Spleen (tissue), 13 donors: Measurements from ENCODE around the gene BTN1A1. TPM values are rescaled to one million over a fixed set of nuclear protein-coding genes. Genes with fewer than 3 reads are reported as not detected.
A peak's percentile ranks its signal among the peaks of the same experiment; 100 is the strongest.

Source experiments
- DNase-seq: peaks from one replicate; pipeline ENCODE4 v3.0.0-alpha.2; 2020
- H3K27ac ChIP-seq, 8 donors: fragments of 200-600 bp; sonication (generic) in 7 of 8; 1 replicate in 4 of 8; 2 replicates in 4 of 8; pipeline versions ENCODE4 v1.5.0 to v1.8.0; 2016 to 2021; ENCODE audit warnings: inconsistent platforms in 4 of 8, mild to moderate bottlenecking in 4 of 8, moderate library complexity in 1 of 8
- H3K27me3 ChIP-seq, 7 donors: fragments of 200-600 bp; sonication (generic) in 6 of 7; replicated peaks in 1 of 7; 1 replicate in 4 of 7; 2 replicates in 3 of 7; pipeline versions ENCODE4 v1.5.0 to v1.8.0; 2016 to 2021; ENCODE audit warnings: inconsistent platforms in 3 of 7, mild to moderate bottlenecking in 1 of 7
- H3K36me3 ChIP-seq, 6 donors: fragments of 200-600 bp; sonication (generic) in 5 of 6; 1 replicate in 4 of 6; 2 replicates in 2 of 6; pipeline versions ENCODE4 v1.5.0 to v1.8.0; 2016 to 2021; ENCODE audit warnings: inconsistent platforms in 2 of 6
- H3K4me1 ChIP-seq, 6 donors: fragments of 200-600 bp; sonication (generic) in 5 of 6; 1 replicate in 3 of 6; 2 replicates in 3 of 6; pipeline versions ENCODE4 v1.5.0 to v1.8.0; 2016 to 2021; ENCODE audit warnings: inconsistent platforms in 3 of 6
- H3K4me3 ChIP-seq, 8 donors: fragments of 200-600 bp; sonication (generic) in 7 of 8; 1 replicate in 4 of 8; 2 replicates in 4 of 8; pipeline versions ENCODE4 v1.5.0 to v1.8.0; 2016 to 2021; ENCODE audit warnings: inconsistent platforms in 4 of 8, mild to moderate bottlenecking in 4 of 8, moderate library complexity in 2 of 8
- H3K9me3 ChIP-seq, 8 donors: fragments of 200-600 bp; sonication (generic) in 7 of 8; 1 replicate in 4 of 8; 2 replicates in 4 of 8; pipeline versions ENCODE4 v1.5.0 to v1.8.0; 2016 to 2021; ENCODE audit warnings: inconsistent platforms in 4 of 8
- POLR2A ChIP-seq, 3 donors: fragments of 450-650 bp; IDR thresholded peaks; one replicate each; pipeline ENCODE4 v1.5.1; 2017; ENCODE audit warnings: antibody characterized with exemption in 3 of 3, mild to moderate bottlenecking in 1 of 3
- POLR2AphosphoS5 ChIP-seq, 3 donors: sonication (generic); formaldehyde crosslinking; IDR thresholded peaks; one replicate each; pipeline ENCODE4 v1.5.1; 2017; ENCODE audit warnings: antibody characterized with exemption in 3 of 3
- WGBS, 5 donors: extraction: QIAGEN DNeasy Blood & Tissue Kit in 3 of 5; methylation state at CpG; one replicate each; pipeline versions ENCODE4 v1.1.5 to v1.1.7; 2013 to 2018; 5-methylcytosine and 5-hydroxymethylcytosine counted together
- intact Hi-C: fragments of 100-400 bp; cut with DNase I; formaldehyde crosslinking; loops from one replicate; pipeline ENCODE4 v1.15.0; 2023; ENCODE audit warnings: low total_unique reads
- long read RNA-seq, 2 donors: transcript quantifications; one replicate each; lab custom pipeline, GENCODE V29; 2026
- polyA plus RNA-seq, 3 donors: library from polyadenylated mRNA; stranded (reverse); fragments of 200-250 nt; gene quantifications; one replicate each; pipeline ENCODE4 v1.2.1, GENCODE V29; 2013
- total RNA-seq, 7 donors: library from RNA; depleted of rRNA in 3 of 7; stranded (reverse); fragments of >200 nt in 3 of 7; fragmentation: NEBNext Ultra II Directional in 4 of 7; extraction: Animal tissue kit (Norgen Biotek cat#: 25700) in 4 of 7; gene quantifications; one replicate each; pipeline versions ENCODE4 v1.1.0 to v1.2.1, GENCODE V29; 2016 to 2021
- TF ChIP-seq, protein P1 (sequence below), 11 experiments: fragments of 200-600 bp in 7 of 11; fragments of 450-650 bp in 4 of 11; sonication (generic) in 4 of 11; IDR thresholded peaks in 8 of 11; conservative IDR thresholded peaks in 3 of 11; 1 replicate in 7 of 11; 2 replicates in 4 of 11; pipeline versions ENCODE4 v1.4.0 to v1.8.0; 2016 to 2021; ENCODE audit warnings: antibody characterized with exemption in 11 of 11, inconsistent platforms in 4 of 11, mild to moderate bottlenecking in 1 of 11
- donor health status: healthy with polysubstance abuse.
- donor health status: DM: no; HTN: no; CAD: no; lungs with moderate emphysema.
- donor health status: DM: no; HTN: no; CAD: no.
- donor health status: Bipolar disorder and iron deficiency.
- donor health status: healthy.
- donor health status: DM: no; HTN: no; CAD: no.
- donor health status: DM: yes; HTN: yes; CAD: no.

Gene BTN1A1, protein sequence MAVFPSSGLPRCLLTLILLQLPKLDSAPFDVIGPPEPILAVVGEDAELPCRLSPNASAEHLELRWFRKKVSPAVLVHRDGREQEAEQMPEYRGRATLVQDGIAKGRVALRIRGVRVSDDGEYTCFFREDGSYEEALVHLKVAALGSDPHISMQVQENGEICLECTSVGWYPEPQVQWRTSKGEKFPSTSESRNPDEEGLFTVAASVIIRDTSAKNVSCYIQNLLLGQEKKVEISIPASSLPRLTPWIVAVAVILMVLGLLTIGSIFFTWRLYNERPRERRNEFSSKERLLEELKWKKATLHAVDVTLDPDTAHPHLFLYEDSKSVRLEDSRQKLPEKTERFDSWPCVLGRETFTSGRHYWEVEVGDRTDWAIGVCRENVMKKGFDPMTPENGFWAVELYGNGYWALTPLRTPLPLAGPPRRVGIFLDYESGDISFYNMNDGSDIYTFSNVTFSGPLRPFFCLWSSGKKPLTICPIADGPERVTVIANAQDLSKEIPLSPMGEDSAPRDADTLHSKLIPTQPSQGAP
- total RNA-seq, result 1 to 10 TPM in 1 of 7 donors, under 1 TPM in 6; 0.23 to 1.1 (median 0.32) TPM
- polyA plus RNA-seq, result under 1 TPM; 0.33 to 0.58 (median 0.39) TPM
- long read RNA-seq, donor 1, result 0 reads
- long read RNA-seq, donor 2, result 0 reads

DNA sequence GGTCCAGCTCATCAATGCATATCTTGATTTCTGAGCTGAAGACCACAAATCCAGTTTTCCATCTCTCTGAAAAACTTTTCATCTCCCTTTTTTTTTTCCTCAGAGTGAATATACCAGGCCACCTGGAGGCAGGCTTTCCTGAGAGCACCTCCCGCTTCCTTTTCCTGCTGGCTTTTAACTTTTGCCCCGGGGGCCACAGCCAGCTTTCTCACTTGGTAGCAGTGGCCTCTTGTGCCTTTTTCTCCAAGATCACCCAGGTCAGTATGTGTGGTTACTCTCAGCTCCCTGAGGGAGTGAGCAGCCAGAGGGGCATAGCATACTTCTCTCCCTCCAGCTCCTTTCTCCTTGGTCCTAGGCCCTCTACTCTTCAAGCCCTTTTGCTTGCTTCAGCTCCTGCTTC, at the start of gene BTN1A1:
Gene BTN1A1 (plus strand): TSS at position 202 of the 400 bp plus-strand sequence. CDS start 984 bp downstream, outside the sequence.
- H3K9me3 ChIP-seq, result no peaks in the 10 kb centered on the region
- DNase-seq, result no peak
- H3K36me3 ChIP-seq, result no peaks in the 10 kb centered on the region
- H3K27ac ChIP-seq, result no peak within 1 kb of the TSS
- intact Hi-C loops, result no loop called here
- peaks cover 0 to 35% (median 11%) of the 10 kb centered on the region in 7 donors for H3K27me3 ChIP-seq
- TF ChIP-seq POLR2A (IDR thresholded peaks at IDR 0.05) (no peak), POLR2AphosphoS5 (IDR thresholded peaks at IDR 0.05) (no peak)
- TF ChIP-seq, protein P1, sequence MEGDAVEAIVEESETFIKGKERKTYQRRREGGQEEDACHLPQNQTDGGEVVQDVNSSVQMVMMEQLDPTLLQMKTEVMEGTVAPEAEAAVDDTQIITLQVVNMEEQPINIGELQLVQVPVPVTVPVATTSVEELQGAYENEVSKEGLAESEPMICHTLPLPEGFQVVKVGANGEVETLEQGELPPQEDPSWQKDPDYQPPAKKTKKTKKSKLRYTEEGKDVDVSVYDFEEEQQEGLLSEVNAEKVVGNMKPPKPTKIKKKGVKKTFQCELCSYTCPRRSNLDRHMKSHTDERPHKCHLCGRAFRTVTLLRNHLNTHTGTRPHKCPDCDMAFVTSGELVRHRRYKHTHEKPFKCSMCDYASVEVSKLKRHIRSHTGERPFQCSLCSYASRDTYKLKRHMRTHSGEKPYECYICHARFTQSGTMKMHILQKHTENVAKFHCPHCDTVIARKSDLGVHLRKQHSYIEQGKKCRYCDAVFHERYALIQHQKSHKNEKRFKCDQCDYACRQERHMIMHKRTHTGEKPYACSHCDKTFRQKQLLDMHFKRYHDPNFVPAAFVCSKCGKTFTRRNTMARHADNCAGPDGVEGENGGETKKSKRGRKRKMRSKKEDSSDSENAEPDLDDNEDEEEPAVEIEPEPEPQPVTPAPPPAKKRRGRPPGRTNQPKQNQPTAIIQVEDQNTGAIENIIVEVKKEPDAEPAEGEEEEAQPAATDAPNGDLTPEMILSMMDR (IDR thresholded peaks at IDR 0.05 in 8 of 11, conservative IDR thresholded peaks at IDR 0.05 in 3 of 11), result no peak
- WGBS, 5 donors, result 45 to 58% (median 49%) methylated on average over 2 of the region's 2 CpGs
- H3K4me3 ChIP-seq, result peak within 1 kb of the TSS in 1 of 8 donors; percentile 65
- H3K4me1 ChIP-seq, result peaks cover 8 to 19% (median 12%) of the 10 kb centered on the region in 6 donors

- no peak for DNase-seq
- Histone ChIP-seq H3K36me3 (peaks cover 0 to 46% (median 35%) of the 10 kb centered on the region in 6 donors), H3K27me3 (no peaks in the 10 kb centered on the region), H3K27ac (peak overlapping the region in 7 of 8 donors; percentile 13 to 77 (median 50)), H3K9me3 (no peaks in the 10 kb centered on the region), H3K4me3 (no peak overlapping the region), H3K4me1 (peaks cover 8 to 54% (median 28%) of the 10 kb centered on the region in 6 donors)
- 68 to 76% (median 74%) methylated on average over 1 of the region's 1 CpG for WGBS, 5 donors
- intact Hi-C loops, result no loop called here
- TF ChIP-seq POLR2A (IDR thresholded peaks at IDR 0.05) (no peak), POLR2AphosphoS5 (IDR thresholded peaks at IDR 0.05) (peak in 1 of 3 donors; percentile 5)
- TF ChIP-seq, protein P1 (IDR thresholded peaks at IDR 0.05 in 8 of 11, conservative IDR thresholded peaks at IDR 0.05 in 3 of 11), result no peak
These were observed 47.4 kb upstream of the BTN1A1 start for GRCh38 chr6:26452631-26453235.

GRCh38 chr6:26454631-26455030, 45.5 kb upstream of the BTN1A1 start:
- peaks cover 20 to 60% (median 39%) of the 10 kb centered on the region in 6 donors for H3K4me1 ChIP-seq
- intact Hi-C loops, result no loop called here
- no peak for TF ChIP-seq POLR2A (IDR thresholded peaks at IDR 0.05)
- no peak for TF ChIP-seq POLR2AphosphoS5 (IDR thresholded peaks at IDR 0.05)
- no peaks in the 10 kb centered on the region for H3K9me3 ChIP-seq
- H3K4me3 ChIP-seq, result no peak overlapping the region
- peak overlapping the region in 2 of 8 donors; percentile 33 to 93 for H3K27ac ChIP-seq
- DNase-seq, result no peak
- 86 to 97% (median 94%) methylated on average over 1 of the region's 1 CpG for whole genome bisulfite sequencing, 5 donors
- H3K36me3 ChIP-seq, result peaks cover 0 to 35% (median 21%) of the 10 kb centered on the region in 6 donors
- no peaks in the 10 kb centered on the region for H3K27me3 ChIP-seq

- intact Hi-C loops, result no loop called here
- H3K27ac ChIP-seq, result peak overlapping the region in 5 of 8 donors; percentile 33 to 98 (median 93)
- no peaks in the 10 kb centered on the region for H3K27me3 ChIP-seq
- no peak for TF ChIP-seq POLR2AphosphoS5 (IDR thresholded peaks at IDR 0.05)
- no peak for TF ChIP-seq POLR2A (IDR thresholded peaks at IDR 0.05)
- TF ChIP-seq, protein P1 (IDR thresholded peaks at IDR 0.05 in 8 of 11, conservative IDR thresholded peaks at IDR 0.05 in 3 of 11), result no peak
- H3K9me3 ChIP-seq, result no peaks in the 10 kb centered on the region
- peaks cover 0 to 35% (median 20%) of the 10 kb centered on the region in 6 donors for H3K36me3 ChIP-seq
- no peak for DNase-seq
- 59 to 78% (median 70%) methylated on average over 3 of the region's 3 CpGs for WGBS, 5 donors
- peaks cover 28 to 69% (median 47%) of the 10 kb centered on the region in 6 donors for H3K4me1 ChIP-seq
- H3K4me3 ChIP-seq, result no peak overlapping the region
These were observed 44.6 kb upstream of the BTN1A1 start for GRCh38 chr6:26455357-26455970.
